Neural crest cell (in vitro differentiated cells): ENCODE measurements around the gene RXYLT1. TPM values are rescaled to one million over a fixed set of nuclear protein-coding genes. Genes with fewer than 3 reads are reported as not detected.
A peak's percentile ranks its signal among the peaks of the same experiment; 100 is the strongest.
"Not testable (repeated sequence)": the region's sequence is repeated elsewhere in the genome, so short reads cannot be mapped to it uniquely, and the experiment has no call there.

ENCODE experiments used
- DNase-seq: peaks from one replicate; pipeline ENCODE4 v3.0.0; 2021; ENCODE audit warnings: low read depth, mixed read lengths, low spot score
- H3K27ac Mint-ChIP-seq: one replicate; pipeline ENCODE4 v1.8.0; 2021; ENCODE audit warnings: mild to moderate bottlenecking, mixed read lengths; ENCODE audit not compliant: unreplicated experiment
- H3K27me3 Mint-ChIP-seq: 2 replicates; pipeline ENCODE4 v1.8.0; 2021; ENCODE audit warnings: low read depth, mild to moderate bottlenecking, mixed read lengths
- H3K36me3 Mint-ChIP-seq: 2 replicates; pipeline ENCODE4 v1.8.0; 2021; ENCODE audit warnings: low read depth, mild to moderate bottlenecking, mixed read lengths
- H3K4me1 Mint-ChIP-seq: 2 replicates; pipeline ENCODE4 v1.8.0; 2021; ENCODE audit warnings: mixed read lengths
- H3K4me3 Mint-ChIP-seq: one replicate; pipeline ENCODE4 v1.8.0; 2021; ENCODE audit warnings: mild to moderate bottlenecking, mixed read lengths
- H3K9me3 Mint-ChIP-seq: 2 replicates; pipeline ENCODE4 v1.8.0; 2021; ENCODE audit warnings: mixed read lengths
- CTCF ChIP-seq: fragments of 200-600 bp; sonication (generic); conservative IDR thresholded peaks from 2 replicates; pipeline ENCODE4 v1.5.0; 2021; ENCODE audit warnings: antibody characterized with exemption, mild to moderate bottlenecking
- total RNA-seq: library from RNA; stranded (reverse); gene quantifications from 2 replicates; pipeline ENCODE4 v1.2.1, GENCODE V29; 2021

The RXYLT1 gene
- total RNA-seq, 1 donor from 2014 or later, result 20.8 TPM

DNA sequence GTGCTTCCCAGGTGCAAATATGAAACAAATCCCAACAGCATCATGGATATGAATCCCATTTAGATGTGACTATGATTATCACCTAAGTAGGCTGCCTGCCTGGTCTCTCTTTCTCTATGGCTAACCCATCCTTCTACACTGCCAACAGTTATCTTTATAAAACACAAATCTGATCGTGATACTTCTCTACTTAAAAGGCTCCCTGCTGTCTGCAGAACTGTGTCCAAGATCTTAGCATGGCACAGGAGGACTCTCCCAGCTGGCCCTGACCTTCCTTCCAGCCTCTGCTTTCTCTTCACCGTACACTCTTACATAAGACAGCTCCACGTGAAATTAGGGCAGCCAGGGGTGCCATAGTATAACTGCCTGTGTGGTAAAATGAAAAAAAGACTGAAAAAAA lies 61.3 kb downstream of the RXYLT1 start:
- Mint-ChIP-seq H3K27ac (no peak overlapping the region), H3K9me3 (no peaks in the 10 kb centered on the region), H3K27me3 (peaks cover under 1% of the 10 kb centered on the region), H3K4me1 (peaks cover 18% of the 10 kb centered on the region), H3K4me3 (no peak overlapping the region), H3K36me3 (no peaks in the 10 kb centered on the region)
- TF ChIP-seq CTCF, result no peak
- no peak for DNase-seq

GRCh38 chr12:63841571-63841970 lies 61.9 kb downstream of the RXYLT1 start:
- H3K4me3 Mint-ChIP-seq, result peak overlapping the region; percentile 77
- no peaks in the 10 kb centered on the region for H3K9me3 Mint-ChIP-seq
- no peaks in the 10 kb centered on the region for H3K36me3 Mint-ChIP-seq
- peaks cover 24% of the 10 kb centered on the region for H3K4me1 Mint-ChIP-seq
- H3K27ac Mint-ChIP-seq, result no peak overlapping the region
- no peak for DNase-seq
- H3K27me3 Mint-ChIP-seq, result no peaks in the 10 kb centered on the region
- TF ChIP-seq CTCF, result no peak

DNA sequence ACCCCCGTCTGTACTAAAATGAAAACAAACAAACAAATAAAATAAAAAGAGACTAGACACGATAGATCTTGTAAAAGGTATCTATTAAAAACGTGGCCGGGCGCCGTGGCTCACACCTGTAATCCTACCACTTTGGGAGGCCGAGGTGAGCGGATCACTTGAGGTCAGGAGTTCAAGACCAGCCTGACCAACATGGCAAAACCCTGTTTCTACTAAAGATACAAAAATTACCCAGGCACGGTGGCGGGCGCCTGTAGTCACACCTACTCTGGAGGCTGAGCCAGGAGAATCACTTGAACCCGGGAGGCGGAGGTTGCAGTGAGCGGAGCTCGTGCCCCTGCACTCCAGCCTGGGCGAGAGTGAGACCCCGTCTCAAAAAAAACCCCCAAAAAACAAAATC lies 63.0 kb downstream of the RXYLT1 start:
- H3K27ac Mint-ChIP-seq, H3K27me3 Mint-ChIP-seq, H3K36me3 Mint-ChIP-seq, H3K9me3 Mint-ChIP-seq, DNase-seq: not testable (repeated sequence)
- H3K4me1 Mint-ChIP-seq, result peaks cover 26% of the 10 kb centered on the region
- peak overlapping the region; percentile 82 for H3K4me3 Mint-ChIP-seq

DNA sequence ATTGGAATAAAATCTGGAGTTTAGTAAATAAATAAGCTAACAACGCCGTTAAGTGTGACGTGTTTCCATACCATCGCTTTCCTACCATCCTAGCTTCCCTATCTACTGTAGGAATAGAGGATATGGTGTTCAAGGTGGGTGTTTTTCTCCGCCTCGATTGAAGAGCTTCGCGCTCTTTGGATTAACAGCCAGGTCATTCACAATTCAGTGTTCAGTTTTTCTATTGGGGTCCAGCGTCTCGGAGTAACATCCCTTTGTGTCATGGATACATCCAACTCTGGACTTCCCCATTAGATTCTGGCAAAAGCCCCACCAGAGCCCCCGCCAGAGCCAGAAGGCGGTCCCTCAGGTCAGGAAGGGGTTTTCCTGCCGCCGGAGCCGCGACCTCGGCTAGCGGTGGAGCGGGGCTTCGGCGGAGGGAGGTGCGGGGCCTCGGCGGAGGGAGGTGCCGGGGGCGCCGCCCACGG lies 63.6 kb downstream of the RXYLT1 start:
- Mint-ChIP-seq H3K4me1 (peaks cover 28% of the 10 kb centered on the region), H3K9me3 (no peaks in the 10 kb centered on the region), H3K4me3 (peak overlapping the region; percentile 82), H3K27me3 (no peaks in the 10 kb centered on the region), H3K27ac (peak overlapping the region; percentile 54), H3K36me3 (no peaks in the 10 kb centered on the region)
- TF ChIP-seq CTCF, result no peak
- no peak for DNase-seq

DNA sequence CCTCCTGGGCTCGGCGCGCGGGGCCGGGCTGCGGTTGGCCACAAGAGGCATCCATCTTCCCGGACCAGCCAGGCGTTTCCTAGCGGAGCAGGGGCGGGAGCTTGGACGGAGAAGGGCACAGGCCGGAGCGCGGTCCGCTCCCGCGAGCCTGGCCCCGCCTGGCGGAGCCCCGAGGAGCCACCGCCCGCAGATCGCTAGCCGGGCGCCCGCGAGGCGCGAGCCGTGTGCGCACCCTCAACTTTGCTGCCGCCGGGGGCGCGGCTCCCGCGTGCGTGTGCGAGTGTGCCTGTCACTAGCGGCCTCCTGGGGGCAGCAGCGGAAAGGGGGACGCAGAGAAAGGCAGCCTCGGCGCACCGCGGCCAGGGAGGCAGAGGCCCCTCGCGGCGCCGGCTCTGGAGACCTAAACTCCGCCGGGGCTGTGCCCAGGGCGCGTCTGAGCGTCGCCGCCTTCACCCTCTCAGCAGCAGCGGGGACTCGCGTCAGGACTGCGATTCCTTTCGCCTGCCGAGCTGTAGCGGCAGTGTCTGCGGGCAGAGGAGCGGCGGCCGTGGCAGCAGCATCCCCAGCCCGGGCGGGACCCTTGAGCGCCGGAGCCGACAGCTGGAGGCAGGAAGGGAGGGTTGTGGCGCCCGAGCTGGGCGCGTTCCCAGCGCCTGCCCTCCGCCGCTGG lies 64.1 kb downstream of the RXYLT1 start:
- Mint-ChIP-seq H3K36me3 (no peaks in the 10 kb centered on the region), H3K4me1 (peaks cover 33% of the 10 kb centered on the region), H3K4me3 (peak overlapping the region; percentile 86), H3K9me3 (no peaks in the 10 kb centered on the region), H3K27me3 (no peaks in the 10 kb centered on the region), H3K27ac (no peak overlapping the region)
- peak; percentile 85 for DNase-seq
- peak; percentile 90 for TF ChIP-seq CTCF
